Endothelial cell of umbilical vein (primary cell): ENCODE data around the gene MC1R. TPM values are rescaled to one million over a fixed set of nuclear protein-coding genes. Genes with fewer than 3 reads are reported as not detected.

ENCODE experiments used
- BruUV-seq: library from RNA; stranded (reverse); fragments of 400-500 nt; replicated peaks from 2 replicates; lab custom pipeline; 2021; lab: Mats Ljungman, UMichigan
- CTCF ChIA-PET: fragments of 300-600, 350-600 bp; sonication (Branson Sonifier 250); formaldehyde crosslinking; loops from one replicate; lab custom pipeline; 2021; ENCODE audit warnings: antibody characterized with exemption, inconsistent platforms; lab: Charles Lee
- POLR2A ChIA-PET: fragments of 300-600, 350-600 bp; sonication (Branson Sonifier 250); formaldehyde crosslinking; loops from one replicate; lab custom pipeline; 2021; ENCODE audit warnings: antibody characterized with exemption, inconsistent platforms; lab: Charles Lee
- DNase-seq: peaks from one replicate; pipeline ENCODE4 v3.0.0-alpha.2; 2011; ENCODE audit warnings: low read depth, low spot score
- FAIRE-seq: peaks from 2 replicates; lab custom pipeline; 2011; peaks lifted over from hg19 to GRCh38; lab: Jason Lieb, UNC
- H2AFZ ChIP-seq: 2 replicates; pipeline ENCODE4 v1.6.0; 2012; ENCODE audit warnings: low read depth, low read length, control low read depth, inconsistent platforms
- H3K27ac ChIP-seq: 2 replicates; pipeline ENCODE4 v1.5.1; 2011; ENCODE audit warnings: low read depth, mild to moderate bottlenecking, control low read depth, low read length, moderate library complexity; ENCODE audit not compliant: insufficient read depth
- H3K27me3 ChIP-seq, 2 experiments: 2 replicates each; pipeline versions ENCODE4 v1.6.0 to v1.6.1; 2011; ENCODE audit warnings: low read length in 2 of 2, mixed read lengths in 1 of 2; ENCODE audit not compliant: control insufficient read depth in 2 of 2, insufficient read depth in 2 of 2
- H3K36me3 ChIP-seq, 2 experiments: 2 replicates in 1 of 2; 3 replicates in 1 of 2; pipeline ENCODE4 v1.5.1; 2011; ENCODE audit warnings: low read length in 2 of 2, mild to moderate bottlenecking in 1 of 2, moderate library complexity in 1 of 2; ENCODE audit not compliant: control insufficient read depth in 2 of 2, insufficient read depth in 2 of 2; ENCODE audit errors: extremely low read depth in 1 of 2
- H3K4me1 ChIP-seq: 3 replicates; pipeline ENCODE4 v1.5.1; 2011; ENCODE audit warnings: mild to moderate bottlenecking, low read length; ENCODE audit not compliant: control insufficient read depth, insufficient read depth; ENCODE audit errors: extremely low read depth
- H3K4me2 ChIP-seq: 2 replicates; pipeline ENCODE4 v1.6.1; 2011; ENCODE audit warnings: low read length, control low read depth, mixed read lengths; ENCODE audit not compliant: insufficient read depth
- H3K4me3 ChIP-seq, 3 experiments: fragments of 200-600 bp in 1 of 3; sonication (generic), shearing (Covaris generic) in 1 of 3; replicated peaks in 1 of 3; 2 replicates each; pipeline ENCODE4 v1.5.1; 2011 to 2016; ENCODE audit warnings: control low read depth in 3 of 3, low read length in 3 of 3, mild to moderate bottlenecking in 2 of 3, inconsistent platforms in 1 of 3, low read depth in 1 of 3, moderate library complexity in 1 of 3; ENCODE audit not compliant: insufficient read depth in 1 of 3
- H3K79me2 ChIP-seq: 2 replicates; pipeline ENCODE4 v1.6.0; 2012; ENCODE audit warnings: low read length, inconsistent platforms; ENCODE audit not compliant: control insufficient read depth, insufficient read depth
- H3K9ac ChIP-seq: replicated peaks from 2 replicates; pipeline ENCODE3; 2011; ENCODE audit warnings: low read length, control low read depth; ENCODE audit not compliant: insufficient read depth; ENCODE audit errors: extremely low read depth
- H3K9me1 ChIP-seq: replicated peaks from 3 replicates; pipeline ENCODE4 v1.6.0; 2011; ENCODE audit warnings: mild to moderate bottlenecking, low read length; ENCODE audit not compliant: control insufficient read depth, insufficient read depth; ENCODE audit errors: extremely low read depth
- H3K9me3 ChIP-seq: replicated peaks from 2 replicates; pipeline ENCODE4 v1.5.1; 2012; ENCODE audit warnings: low read length, inconsistent platforms; ENCODE audit not compliant: control insufficient read depth, insufficient read depth
- H4K20me1 ChIP-seq: replicated peaks from 2 replicates; pipeline ENCODE3; 2011; ENCODE audit warnings: mild to moderate bottlenecking, low read length; ENCODE audit not compliant: control insufficient read depth, insufficient read depth; ENCODE audit errors: extremely low read depth
- EZH2 ChIP-seq: IDR thresholded peaks from 2 replicates; pipeline ENCODE4 v1.6.1; 2012; ENCODE audit warnings: borderline replicate concordance, low read depth, mild to moderate bottlenecking, moderate library complexity, low read length, inconsistent platforms; ENCODE audit not compliant: severe bottlenecking
- FOS ChIP-seq: IDR thresholded peaks from 2 replicates; pipeline ENCODE4 v1.6.1; 2011; ENCODE audit warnings: mild to moderate bottlenecking, low read length, moderate library complexity, borderline replicate concordance; ENCODE audit not compliant: insufficient read depth
- GATA2 ChIP-seq: IDR thresholded peaks from 2 replicates; pipeline ENCODE4 v1.7.0; 2011; ENCODE audit warnings: low read depth, mild to moderate bottlenecking, moderate library complexity, mixed read lengths, low read length; ENCODE audit not compliant: insufficient read length, insufficient read depth
- JUN ChIP-seq: IDR thresholded peaks from 2 replicates; pipeline ENCODE4 v1.6.1; 2011; ENCODE audit warnings: borderline replicate concordance, low read depth; ENCODE audit not compliant: insufficient read length, insufficient read depth
- MYC ChIP-seq: IDR thresholded peaks from one replicate; pipeline ENCODE4 v1.6.1; 2011; ENCODE audit warnings: mild to moderate bottlenecking, low read depth, low read length
- POLR2A ChIP-seq: IDR thresholded peaks from 2 replicates; pipeline ENCODE4 v1.6.1; 2012; ENCODE audit warnings: low read depth, mild to moderate bottlenecking, control low read depth, low read length
- POLR2AphosphoS5 ChIP-seq: IDR thresholded peaks from 2 replicates; pipeline ENCODE4 v1.6.1; 2012; ENCODE audit warnings: low read depth, mild to moderate bottlenecking, control low read depth, low read length, moderate library complexity; ENCODE audit not compliant: insufficient read depth
- dilution Hi-C: fragments of 300-500 bp; cut with MboI; formaldehyde crosslinking; loops from one replicate; pipeline ENCODE4 v1.15.0; 2019; ENCODE audit warnings: low sequenced_read_pairs; ENCODE audit not compliant: extremely low pct_ligation_motif_present
- intact Hi-C: fragments of 100-400 bp; cut with micrococcal nuclease; formaldehyde crosslinking; loops from one replicate; pipeline ENCODE4 v1.10.0; 2022
- polyA plus RNA-seq, 4 experiments: library from polyadenylated mRNA; depleted of rRNA in 3 of 4; stranded (reverse) in 3 of 4; unstranded in 1 of 4; fragments of >200 nt; gene quantifications; 2 replicates each; pipeline versions ENCODE4 v1.2.1 to v1.2.3, GENCODE V29; 2011 to 2012; ENCODE audit warnings: missing spikeins in 1 of 4
- total RNA-seq: library from RNA; stranded (reverse); gene quantifications from 2 replicates; pipeline ENCODE4 v1.2.3, GENCODE V29; 2021
- TF ChIP-seq, protein P1 (sequence below), 2 donors: IDR thresholded peaks; 1 replicate in 1 of 2; 2 replicates in 1 of 2; pipeline ENCODE4 v1.5.1; 2011; ENCODE audit warnings: low read length in 2 of 2, mild to moderate bottlenecking in 2 of 2, moderate library complexity in 2 of 2, control low read depth in 1 of 2, inconsistent platforms in 1 of 2, low read depth in 1 of 2; ENCODE audit not compliant: insufficient read depth in 1 of 2; ENCODE audit errors: extremely low read depth in 1 of 2
- TF ChIP-seq, protein P2 (sequence below): IDR thresholded peaks from 2 replicates; pipeline ENCODE4 v1.6.1; 2011; ENCODE audit not compliant: insufficient read depth, insufficient read length

Gene MC1R
- total and polyA plus RNA-seq, 2 donors (not counting 3 experiments of a cell fraction or from before 2014, with no cell fraction given): 4.0 to 4.9 TPM

DNA sequence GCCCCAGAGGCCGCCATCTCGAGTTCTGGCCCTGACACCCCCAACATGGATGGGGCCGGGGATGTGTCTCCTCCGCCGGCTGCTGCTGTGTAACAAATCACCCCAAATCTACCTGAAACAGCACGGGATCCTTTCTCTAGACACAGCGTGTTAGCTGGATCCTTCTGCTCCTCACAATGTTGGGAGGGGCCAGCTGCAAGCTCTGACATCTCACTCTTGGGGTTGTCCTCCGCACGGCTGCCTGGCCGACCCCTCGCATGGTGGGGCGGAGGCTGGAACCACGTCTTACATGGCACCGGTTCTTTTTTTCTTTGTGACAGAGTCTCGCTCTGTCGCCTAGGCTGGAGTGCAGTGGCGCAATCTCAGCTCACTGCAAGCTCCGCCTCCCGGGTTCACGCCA is 18.3 kb downstream of the MC1R start:
- ChIA-PET POLR2A (no interaction called here), CTCF (no interaction called here)
- no peak overlapping the region for H3K4me2 ChIP-seq
- BruUV-seq: no TSS peak
- H4K20me1 ChIP-seq: no peaks in the 10 kb centered on the region
- intact Hi-C loops: no loop called here
- no peak for DNase-seq
- no peak overlapping the region for H3K4me3 ChIP-seq
- dilution Hi-C loops: no loop called here
- H3K27me3 ChIP-seq: no peaks in the 10 kb centered on the region
- TF ChIP-seq MYC (no peak), JUN (no peak), EZH2 (no peak), POLR2A (no peak), GATA2 (no peak), FOS (no peak), POLR2AphosphoS5 (no peak)
- TF ChIP-seq, protein P1, sequence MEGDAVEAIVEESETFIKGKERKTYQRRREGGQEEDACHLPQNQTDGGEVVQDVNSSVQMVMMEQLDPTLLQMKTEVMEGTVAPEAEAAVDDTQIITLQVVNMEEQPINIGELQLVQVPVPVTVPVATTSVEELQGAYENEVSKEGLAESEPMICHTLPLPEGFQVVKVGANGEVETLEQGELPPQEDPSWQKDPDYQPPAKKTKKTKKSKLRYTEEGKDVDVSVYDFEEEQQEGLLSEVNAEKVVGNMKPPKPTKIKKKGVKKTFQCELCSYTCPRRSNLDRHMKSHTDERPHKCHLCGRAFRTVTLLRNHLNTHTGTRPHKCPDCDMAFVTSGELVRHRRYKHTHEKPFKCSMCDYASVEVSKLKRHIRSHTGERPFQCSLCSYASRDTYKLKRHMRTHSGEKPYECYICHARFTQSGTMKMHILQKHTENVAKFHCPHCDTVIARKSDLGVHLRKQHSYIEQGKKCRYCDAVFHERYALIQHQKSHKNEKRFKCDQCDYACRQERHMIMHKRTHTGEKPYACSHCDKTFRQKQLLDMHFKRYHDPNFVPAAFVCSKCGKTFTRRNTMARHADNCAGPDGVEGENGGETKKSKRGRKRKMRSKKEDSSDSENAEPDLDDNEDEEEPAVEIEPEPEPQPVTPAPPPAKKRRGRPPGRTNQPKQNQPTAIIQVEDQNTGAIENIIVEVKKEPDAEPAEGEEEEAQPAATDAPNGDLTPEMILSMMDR (IDR thresholded peaks at IDR 0.05; ENCODE audit: extremely low read depth in 1 of 2, insufficient read depth in 1 of 2, low read depth in 1 of 2, low read length in 2 of 2): no peak
- TF ChIP-seq, protein P2, sequence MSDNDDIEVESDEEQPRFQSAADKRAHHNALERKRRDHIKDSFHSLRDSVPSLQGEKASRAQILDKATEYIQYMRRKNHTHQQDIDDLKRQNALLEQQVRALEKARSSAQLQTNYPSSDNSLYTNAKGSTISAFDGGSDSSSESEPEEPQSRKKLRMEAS: no peak
- H3K36me3 ChIP-seq: peaks cover 8 to 27% of the 10 kb centered on the region in 2 experiments
- H3K79me2 ChIP-seq: no peaks in the 10 kb centered on the region
- no peak overlapping the region for H2AFZ ChIP-seq
- no peak for FAIRE-seq
- H3K27ac ChIP-seq: no peak overlapping the region
- H3K4me1 ChIP-seq: no peaks in the 10 kb centered on the region
- no peaks in the 10 kb centered on the region for H3K9me3 ChIP-seq
- no peaks in the 10 kb centered on the region for H3K9me1 ChIP-seq
- no peak overlapping the region for H3K9ac ChIP-seq
